CD4-positive, alpha-beta T cell (primary cell): ENCODE results near the gene TUBB8B. TPM values are rescaled to one million over a fixed set of nuclear protein-coding genes. Genes with fewer than 3 reads are reported as not detected.
A peak's percentile ranks its signal among the peaks of the same experiment; 100 is the strongest.
"Not testable (repeated sequence)": the region's sequence is repeated elsewhere in the genome, so short reads cannot be mapped to it uniquely, and the experiment has no call there.

ENCODE experiments used
- ATAC-seq: fragments of 200-7000 bp; cut with Tn5 transposase; one replicate; pipeline ENCODE4 v1.10.0; 2022; ENCODE audit warnings: mild to moderate bottlenecking; ENCODE audit not compliant: poor library complexity
- CTCF ChIA-PET: fragments of 350-600 bp; sonication (Branson Sonifier 250); formaldehyde crosslinking; loops from one replicate; lab custom pipeline; 2021; ENCODE audit warnings: antibody characterized with exemption, inconsistent platforms; lab: Charles Lee
- POLR2A ChIA-PET: fragments of 350-600 bp; sonication (Branson Sonifier 250); formaldehyde crosslinking; loops from one replicate; lab custom pipeline; 2021; ENCODE audit warnings: antibody characterized with exemption, inconsistent platforms; lab: Charles Lee
- DNase-seq, 14 experiments: peaks; one replicate each; pipeline ENCODE4 v3.0.0-alpha.2; 2013 to 2020; ENCODE audit warnings: mixed read lengths in 2 of 14
- H3K27ac ChIP-seq, 2 donors: one replicate each; pipeline versions ENCODE4 v1.5.1 to v1.7.0; 2013; ENCODE audit warnings: low read length in 2 of 2, low read depth in 1 of 2, mild to moderate bottlenecking in 1 of 2
- H3K27me3 ChIP-seq, 2 experiments: 1 replicate in 1 of 2; 2 replicates in 1 of 2; pipeline versions ENCODE4 v1.6.1 to v1.7.0; 2013; ENCODE audit warnings: low read length in 2 of 2, control low read depth in 1 of 2, mild to moderate bottlenecking in 1 of 2, moderate library complexity in 1 of 2; ENCODE audit not compliant: insufficient read depth in 2 of 2, control insufficient read depth in 1 of 2
- H3K36me3 ChIP-seq: one replicate; pipeline ENCODE4 v1.6.1; 2013; ENCODE audit warnings: low read length, control low read depth; ENCODE audit not compliant: insufficient read depth
- H3K4me1 ChIP-seq: one replicate; pipeline ENCODE4 v1.6.1; 2013; ENCODE audit warnings: low read length, control low read depth; ENCODE audit not compliant: insufficient read depth
- H3K4me3 ChIP-seq: one replicate; pipeline ENCODE4 v1.5.1; 2013; ENCODE audit warnings: mild to moderate bottlenecking, low read length, moderate library complexity
- H3K9me3 ChIP-seq, 2 experiments: 1 replicate in 1 of 2; 2 replicates in 1 of 2; pipeline versions ENCODE4 v1.6.1 to v1.7.0; 2013; ENCODE audit warnings: low read length in 2 of 2, mild to moderate bottlenecking in 2 of 2, control low read depth in 1 of 2, moderate library complexity in 1 of 2; ENCODE audit not compliant: control insufficient read depth in 1 of 2, insufficient read depth in 1 of 2
- H3K27ac Mint-ChIP-seq: one replicate; pipeline ENCODE4 v1.8.0; 2020; ENCODE audit warnings: mixed read lengths
- H3K27me3 Mint-ChIP-seq: one replicate; pipeline ENCODE4 v1.8.0; 2021; ENCODE audit warnings: mixed read lengths
- H3K36me3 Mint-ChIP-seq: one replicate; pipeline ENCODE4 v1.8.0; 2021; ENCODE audit warnings: low read depth, mixed read lengths
- H3K4me1 Mint-ChIP-seq: one replicate; pipeline ENCODE4 v1.8.0; 2021; ENCODE audit warnings: low read depth, mixed read lengths
- H3K4me3 Mint-ChIP-seq: one replicate; pipeline ENCODE4 v1.8.0; 2020; ENCODE audit warnings: mild to moderate bottlenecking, mixed read lengths
- H3K9me3 Mint-ChIP-seq: one replicate; pipeline ENCODE4 v1.8.0; 2020; ENCODE audit warnings: mixed read lengths
- CTCF ChIP-seq: fragments of 200-600 bp; IDR thresholded peaks from one replicate; pipeline ENCODE4 v1.8.0; 2022; ENCODE audit warnings: antibody characterized with exemption, mild to moderate bottlenecking
- intact Hi-C, 2 experiments: fragments of 100-400 bp; cut with DNase I in 1 of 2; cut with micrococcal nuclease in 1 of 2; formaldehyde crosslinking; loops; one replicate each; pipeline versions ENCODE4 v1.15.1 to v1.9.0; 2023 to 2025; cut with DNase I, micrococcal nuclease
- polyA plus RNA-seq, 2 donors: library from polyadenylated mRNA; unstranded; fragments of 120-200 nt; gene quantifications; one replicate each; pipeline ENCODE4 v1.2.1, GENCODE V29; 2013
- total RNA-seq, 174 experiments: library from RNA in 2 of 174; stranded (reverse) in 2 of 174; gene quantifications; one replicate each; pipeline ENCODE4 v1.2.3 and lab custom pipeline; 2021 to 2026

TUBB8B gene
- total RNA-seq (not detected), total RNA-seq (lab: John Stamatoyannopoulos, UW) (0 to 0.29 (median 0) reads per million in 172 experiments)
- polyA plus RNA-seq (2013, experiment 1 of 2), result not detected
- polyA plus RNA-seq (2013, experiment 2 of 2), result not detected

- H3K4me1 Mint-ChIP-seq, ATAC-seq, intact Hi-C loops, H3K27ac Mint-ChIP-seq, H3K4me3 Mint-ChIP-seq, H3K9me3 ChIP-seq, H3K4me3 ChIP-seq, H3K27me3 ChIP-seq, H3K27ac ChIP-seq, H3K9me3 Mint-ChIP-seq, H3K36me3 ChIP-seq, CTCF ChIA-PET, H3K36me3 Mint-ChIP-seq, H3K4me1 ChIP-seq, POLR2A ChIA-PET, H3K27me3 Mint-ChIP-seq, DNase-seq: not testable (repeated sequence)
Observed at GRCh38 chr18:49176-49665, at the start of gene TUBB8B. TSS of gene TUBB8B (minus strand) at chr18:49615. CDS start at chr18:49557, 58 bp downstream.

- CTCF ChIA-PET, H3K4me3 ChIP-seq, H3K36me3 ChIP-seq, H3K27me3 ChIP-seq, POLR2A ChIA-PET, H3K27ac ChIP-seq, H3K27me3 Mint-ChIP-seq, H3K36me3 Mint-ChIP-seq, H3K4me1 ChIP-seq, H3K4me3 Mint-ChIP-seq, H3K9me3 Mint-ChIP-seq, H3K4me1 Mint-ChIP-seq, H3K27ac Mint-ChIP-seq, ATAC-seq, intact Hi-C loops: not testable (repeated sequence)
- TF ChIP-seq CTCF, result peak; percentile 17
- H3K9me3 ChIP-seq, result peaks cover 0 to 18% of the 10 kb centered on the region in 2 experiments
- DNase-seq, result peak in 1 of 14 experiments; percentile 28
Observed at GRCh38 chr18:97252-97914, 48.0 kb upstream of the TUBB8B start.

GRCh38 chr18:96767-97131 is 47.3 kb upstream of the TUBB8B start:
- H3K4me3 ChIP-seq, H3K36me3 Mint-ChIP-seq, H3K27me3 Mint-ChIP-seq, H3K27ac ChIP-seq, H3K4me3 Mint-ChIP-seq, ATAC-seq, intact Hi-C loops, CTCF ChIA-PET, DNase-seq, H3K36me3 ChIP-seq, H3K27ac Mint-ChIP-seq, H3K4me1 Mint-ChIP-seq, H3K27me3 ChIP-seq, H3K9me3 Mint-ChIP-seq, H3K4me1 ChIP-seq, POLR2A ChIA-PET: not testable (repeated sequence)
- peak; percentile 8 for TF ChIP-seq CTCF
- peaks cover 0 to 18% of the 10 kb centered on the region in 2 experiments for H3K9me3 ChIP-seq

GRCh38 chr18:96101-96766 is 46.8 kb upstream of the TUBB8B start:
- H3K27me3 ChIP-seq, CTCF ChIA-PET, H3K4me1 Mint-ChIP-seq, intact Hi-C loops, H3K36me3 Mint-ChIP-seq, H3K9me3 Mint-ChIP-seq, POLR2A ChIA-PET, H3K27ac ChIP-seq, H3K36me3 ChIP-seq, H3K27me3 Mint-ChIP-seq, H3K4me1 ChIP-seq, H3K4me3 ChIP-seq: not testable (repeated sequence)
- H3K4me3 Mint-ChIP-seq, result peak overlapping the region; percentile 62
- peaks cover 0 to 18% of the 10 kb centered on the region in 2 experiments for H3K9me3 ChIP-seq
- H3K27ac Mint-ChIP-seq, result peak overlapping the region; percentile 32
- ATAC-seq, result peak; percentile 76
- DNase-seq, result peak in 5 of 14 experiments; percentile 16 to 67 (median 53)

- H3K36me3 Mint-ChIP-seq, ATAC-seq, H3K4me1 ChIP-seq, H3K27me3 ChIP-seq, H3K27me3 Mint-ChIP-seq, CTCF ChIA-PET, H3K4me3 ChIP-seq, H3K27ac Mint-ChIP-seq, H3K27ac ChIP-seq, H3K9me3 Mint-ChIP-seq, H3K4me3 Mint-ChIP-seq, POLR2A ChIA-PET, H3K36me3 ChIP-seq, H3K4me1 Mint-ChIP-seq, intact Hi-C loops: not testable (repeated sequence)
- H3K9me3 ChIP-seq, result peaks cover 0 to 18% of the 10 kb centered on the region in 2 experiments
- peak in 1 of 14 experiments; percentile 30 for DNase-seq
Observed at GRCh38 chr18:95580-95979, 46.2 kb upstream of the TUBB8B start.
